Measurements from ENCODE around the gene LAD1.

DNA sequence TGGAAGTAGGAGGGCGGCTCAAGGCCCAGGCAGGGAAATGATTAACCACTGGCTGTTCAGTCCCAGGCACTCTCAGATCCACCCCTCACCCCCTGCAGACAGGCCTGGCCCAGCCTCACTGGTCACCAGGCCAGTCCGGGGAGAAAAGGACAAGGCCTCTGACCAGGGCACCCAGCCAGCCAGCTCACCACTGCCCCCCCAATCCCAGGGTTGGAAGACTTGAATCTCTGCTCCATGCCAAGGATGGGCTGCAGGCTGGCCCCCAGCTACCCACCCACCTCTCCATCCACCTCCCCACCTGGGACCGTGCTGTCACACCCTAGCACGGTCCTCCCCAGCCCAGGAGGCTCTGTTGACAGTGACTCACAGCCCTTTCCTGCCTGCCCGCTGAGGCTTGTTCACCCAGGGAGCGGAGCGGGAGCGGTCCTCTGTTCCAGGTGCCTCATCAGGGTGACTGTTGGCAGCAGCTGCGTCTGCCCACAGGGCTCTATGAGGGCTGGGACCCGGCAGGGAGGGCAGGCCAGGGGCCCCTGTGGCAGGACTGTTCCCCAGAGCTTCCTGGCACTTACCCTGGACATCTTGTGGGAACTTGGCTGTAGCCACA is 2.2 kb downstream of the LAD1 start:
- TF ChIP-seq, protein P1, sequence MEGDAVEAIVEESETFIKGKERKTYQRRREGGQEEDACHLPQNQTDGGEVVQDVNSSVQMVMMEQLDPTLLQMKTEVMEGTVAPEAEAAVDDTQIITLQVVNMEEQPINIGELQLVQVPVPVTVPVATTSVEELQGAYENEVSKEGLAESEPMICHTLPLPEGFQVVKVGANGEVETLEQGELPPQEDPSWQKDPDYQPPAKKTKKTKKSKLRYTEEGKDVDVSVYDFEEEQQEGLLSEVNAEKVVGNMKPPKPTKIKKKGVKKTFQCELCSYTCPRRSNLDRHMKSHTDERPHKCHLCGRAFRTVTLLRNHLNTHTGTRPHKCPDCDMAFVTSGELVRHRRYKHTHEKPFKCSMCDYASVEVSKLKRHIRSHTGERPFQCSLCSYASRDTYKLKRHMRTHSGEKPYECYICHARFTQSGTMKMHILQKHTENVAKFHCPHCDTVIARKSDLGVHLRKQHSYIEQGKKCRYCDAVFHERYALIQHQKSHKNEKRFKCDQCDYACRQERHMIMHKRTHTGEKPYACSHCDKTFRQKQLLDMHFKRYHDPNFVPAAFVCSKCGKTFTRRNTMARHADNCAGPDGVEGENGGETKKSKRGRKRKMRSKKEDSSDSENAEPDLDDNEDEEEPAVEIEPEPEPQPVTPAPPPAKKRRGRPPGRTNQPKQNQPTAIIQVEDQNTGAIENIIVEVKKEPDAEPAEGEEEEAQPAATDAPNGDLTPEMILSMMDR (IDR thresholded peaks at IDR 0.05; ENCODE audit: poor library complexity, severe bottlenecking), result no peak
- TF ChIP-seq TAF1 (IDR thresholded peaks at IDR 0.05; ENCODE audit: low read depth) (no peak), RAD21 (conservative IDR thresholded peaks at IDR 0.05) (no peak), EZH2 (IDR thresholded peaks at IDR 0.05; ENCODE audit: borderline replicate concordance, insufficient read depth, low read length, poor library complexity, severe bottlenecking) (no peak), MXI1 (conservative IDR thresholded peaks at IDR 0.05; ENCODE audit: poor library complexity, severe bottlenecking) (no peak)

Data from neural cell (in vitro differentiated cells).